Measurements from ENCODE around the gene PCCA.
A peak's percentile ranks its signal among the peaks of the same experiment; 100 is the strongest.
"Not testable (repeated sequence)": the region's sequence is repeated elsewhere in the genome, so short reads cannot be mapped to it uniquely, and the experiment has no call there.

The PCCA gene

GRCh38 chr13:100541897-100542825 is 453.3 kb downstream of the PCCA start:
- DNase-seq (ENCODE audit: low read depth, low spot score), result no peak

- DNase-seq (ENCODE audit: low read depth, low spot score), result no peak
These were observed 453.9 kb downstream of the PCCA start for GRCh38 chr13:100542826-100543156.

GRCh38 chr13:100543872-100544602 is 455.1 kb downstream of the PCCA start:
- no peak for DNase-seq (ENCODE audit: low read depth, low spot score)

- DNase-seq (ENCODE audit: low read depth, low spot score), result no peak
These were observed 456.2 kb downstream of the PCCA start for GRCh38 chr13:100544866-100545683.

- no peak for DNase-seq (ENCODE audit: low read depth, low spot score)
These were observed 456.8 kb downstream of the PCCA start for GRCh38 chr13:100545684-100546061.

- DNase-seq (ENCODE audit: low read depth, low spot score), result no peak
These were observed 458.0 kb downstream of the PCCA start for GRCh38 chr13:100546713-100547405.

GRCh38 chr13:100547791-100548201 is 458.9 kb downstream of the PCCA start:
- DNase-seq (ENCODE audit: low read depth, low spot score), result no peak

GRCh38 chr13:100549316-100549715 is 460.4 kb downstream of the PCCA start:
- no peak for DNase-seq (ENCODE audit: low read depth, low spot score)

GRCh38 chr13:100552755-100553154 is 463.9 kb downstream of the PCCA start:
- no peak for DNase-seq (ENCODE audit: low read depth, low spot score)

GRCh38 chr13:100559886-100560285 is 471.0 kb downstream of the PCCA start:
- DNase-seq (ENCODE audit: low read depth, low spot score), result no peak

- DNase-seq (ENCODE audit: low read depth, low spot score), result no peak
These were observed 471.7 kb downstream of the PCCA start for GRCh38 chr13:100560498-100561157.

- no peak for DNase-seq (ENCODE audit: low read depth, low spot score)
These were observed 472.2 kb downstream of the PCCA start for GRCh38 chr13:100561158-100561499.

- no peak for DNase-seq (ENCODE audit: low read depth, low spot score)
These were observed 472.8 kb downstream of the PCCA start for GRCh38 chr13:100561599-100562204.

GRCh38 chr13:100563779-100564178 is 474.9 kb downstream of the PCCA start:
- DNase-seq (ENCODE audit: low read depth, low spot score), result no peak

- no peak for DNase-seq (ENCODE audit: low read depth, low spot score)
These were observed 475.7 kb downstream of the PCCA start for GRCh38 chr13:100564444-100565223.

GRCh38 chr13:100565286-100565685 is 476.4 kb downstream of the PCCA start:
- DNase-seq (ENCODE audit: low read depth, low spot score), result no peak

GRCh38 chr13:100566543-100566942 is 477.6 kb downstream of the PCCA start:
- no peak for DNase-seq (ENCODE audit: low read depth, low spot score)

GRCh38 chr13:100573121-100573520 is 484.2 kb downstream of the PCCA start:
- DNase-seq (ENCODE audit: low read depth, low spot score), result peak; percentile 55

- DNase-seq (ENCODE audit: low read depth, low spot score), result not testable (repeated sequence)
These were observed 488.3 kb downstream of the PCCA start for GRCh38 chr13:100577239-100577638.

All from activated CD4-positive, CD25-positive, alpha-beta regulatory T cell treated with anti-CD3 and anti-CD28 coated beads, Interleukin-2, amount 50 U/mL, for 16 hours (primary cell).